Activated CD8-positive, alpha-beta memory T cell treated with anti-CD3 and anti-CD28 coated beads, Interleukin-2, amount 50 U/mL, for 4 hours (primary cell): ENCODE measurements around the gene SPDYE3.
"Not testable (repeated sequence)": the region's sequence is repeated elsewhere in the genome, so short reads cannot be mapped to it uniquely, and the experiment has no call there.

Source experiments
- DNase-seq: peaks from one replicate; pipeline ENCODE4 v3.0.0-alpha.2; 2020

SPDYE3 gene

DNA sequence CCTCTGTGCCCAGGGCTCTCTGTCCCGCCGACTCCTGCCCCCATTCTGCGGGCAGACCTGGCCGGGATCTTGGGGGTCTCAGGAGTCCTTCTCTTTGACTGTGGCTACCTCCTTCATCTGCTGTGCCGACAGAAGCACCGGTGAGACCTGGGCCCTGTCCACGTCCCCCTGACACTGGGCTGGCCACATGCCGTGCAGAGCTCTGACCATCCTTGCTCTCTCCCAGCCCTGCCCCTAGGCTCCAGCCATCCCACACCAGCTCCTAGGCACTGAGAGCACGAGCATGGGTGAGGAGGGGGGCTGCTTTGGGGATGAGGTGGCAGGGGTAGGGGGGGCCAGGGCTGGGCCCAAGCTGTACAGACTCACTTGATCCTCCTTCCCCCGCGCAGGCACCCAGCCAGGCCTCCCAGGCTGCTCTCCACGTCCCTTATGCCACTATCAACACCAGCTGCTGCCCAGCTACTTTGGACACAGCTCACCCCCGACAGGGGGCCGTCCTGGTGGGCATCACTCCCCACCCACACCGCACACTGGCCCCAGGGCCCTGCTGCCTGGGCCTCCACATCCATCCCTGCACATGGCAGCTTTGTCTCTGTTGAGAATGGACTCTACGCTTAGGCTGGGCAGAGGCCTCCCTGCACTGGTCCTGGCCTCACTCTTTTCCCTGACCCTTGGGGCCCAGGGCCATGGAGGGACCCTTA, 45.6 kb downstream of the SPDYE3 start:
- no peak for DNase-seq

- peak; percentile 64 for DNase-seq
Observed at GRCh38 chr7:100353685-100354330, 46.3 kb downstream of the SPDYE3 start.

DNA sequence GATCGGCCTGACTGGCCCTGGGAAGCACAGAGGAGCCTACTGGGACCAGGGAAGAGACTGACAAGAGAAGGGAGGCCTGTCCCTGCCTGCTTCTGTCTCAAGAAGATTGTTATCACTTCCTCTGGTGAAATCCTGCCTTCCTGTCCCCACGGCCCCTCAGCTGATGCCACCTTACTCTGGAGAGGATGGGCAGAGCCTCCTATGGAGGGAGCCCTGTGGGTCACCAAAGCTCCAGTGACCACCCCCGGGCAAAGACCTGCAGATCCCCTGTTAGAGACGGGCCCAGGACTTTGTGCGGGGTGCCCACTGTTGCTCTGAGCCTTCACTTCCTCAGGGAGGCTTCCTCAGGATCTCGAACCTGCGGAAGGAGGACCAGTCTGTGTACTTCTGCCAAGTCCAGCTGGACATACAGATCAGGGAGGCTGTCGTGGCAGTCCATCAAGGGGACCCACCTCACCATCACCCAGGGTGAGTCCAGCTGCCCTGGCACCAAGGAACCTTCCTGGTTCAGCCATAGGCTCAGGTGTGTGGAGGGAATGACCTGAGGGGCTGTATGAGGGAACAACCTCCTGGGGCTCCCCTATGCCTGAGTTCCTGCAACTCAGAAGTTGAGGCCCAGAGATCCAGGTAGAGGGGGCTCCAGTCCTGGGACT, 49.0 kb downstream of the SPDYE3 start:
- no peak for DNase-seq

GRCh38 chr7:100357131-100357561, 49.6 kb downstream of the SPDYE3 start:
- no peak for DNase-seq

GRCh38 chr7:100358027-100358856, 50.7 kb downstream of the SPDYE3 start, which contains the start of gene PILRB:
TSS of gene PILRB (plus strand) at chr7:100358117. CDS start at chr7:100358303, 186 bp downstream.
- no peak for DNase-seq

- no peak for DNase-seq
Observed at GRCh38 chr7:100358857-100359212, 51.3 kb downstream of the SPDYE3 start.

GRCh38 chr7:100360135-100360854, 52.8 kb downstream of the SPDYE3 start:
- no peak for DNase-seq

DNA sequence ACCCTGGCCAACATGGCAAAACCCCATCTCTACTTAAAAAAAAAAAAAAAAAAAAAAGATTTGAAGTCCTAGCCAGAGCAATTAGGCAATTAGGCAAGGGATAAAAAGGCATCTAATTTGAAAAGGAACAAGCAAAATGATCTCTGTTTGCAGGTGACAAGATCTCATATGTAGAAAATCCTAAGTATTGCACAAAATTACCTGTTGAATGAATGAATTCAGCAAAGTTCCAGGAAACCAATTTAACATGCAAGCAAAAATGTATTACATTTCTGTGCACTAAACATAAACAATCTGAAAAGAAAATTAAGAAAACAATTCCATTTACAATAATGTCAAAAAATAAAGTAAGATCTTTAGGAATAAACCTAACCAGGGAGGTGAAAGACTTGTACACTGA, 55.6 kb downstream of the SPDYE3 start:
- no peak for DNase-seq

DNA sequence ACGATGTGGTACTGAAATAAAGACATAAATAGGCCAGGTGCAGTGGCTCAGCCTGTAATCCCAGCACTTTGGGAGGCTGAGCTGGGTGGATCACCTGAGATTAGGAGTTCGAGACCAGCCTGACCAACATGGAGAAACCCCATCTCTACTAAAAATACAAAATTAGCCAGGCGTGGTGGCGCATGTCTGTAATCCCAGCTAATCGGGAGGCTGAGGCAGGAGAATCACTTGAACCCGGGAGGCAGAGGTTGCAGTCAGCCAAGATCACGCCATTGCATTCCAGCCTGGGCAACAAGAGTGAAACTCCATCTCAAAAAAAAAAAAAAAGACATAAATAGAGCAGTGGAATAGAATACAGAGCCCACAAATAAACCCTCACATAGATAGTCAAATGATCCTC, 56.3 kb downstream of the SPDYE3 start:
- not testable (repeated sequence) for DNase-seq

DNA sequence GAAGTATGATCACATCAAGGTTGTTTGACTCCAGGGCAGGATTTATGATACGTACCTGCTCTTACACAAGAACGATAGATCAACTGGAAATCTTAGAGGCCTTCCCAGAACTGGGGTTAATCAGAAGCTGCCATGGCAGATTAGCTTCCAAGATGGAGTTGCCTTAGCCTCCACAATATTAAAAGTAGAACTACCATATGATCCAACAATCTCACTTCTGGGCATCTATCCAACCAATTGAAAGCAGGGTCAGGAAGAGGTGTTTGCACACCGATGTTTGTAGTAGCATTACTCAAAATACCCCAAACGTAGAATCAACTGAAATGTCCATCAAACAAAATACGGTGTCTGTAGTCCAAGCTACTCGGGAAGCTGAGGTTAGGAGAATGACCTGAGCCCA, 57.0 kb downstream of the SPDYE3 start:
- DNase-seq = no peak

DNA sequence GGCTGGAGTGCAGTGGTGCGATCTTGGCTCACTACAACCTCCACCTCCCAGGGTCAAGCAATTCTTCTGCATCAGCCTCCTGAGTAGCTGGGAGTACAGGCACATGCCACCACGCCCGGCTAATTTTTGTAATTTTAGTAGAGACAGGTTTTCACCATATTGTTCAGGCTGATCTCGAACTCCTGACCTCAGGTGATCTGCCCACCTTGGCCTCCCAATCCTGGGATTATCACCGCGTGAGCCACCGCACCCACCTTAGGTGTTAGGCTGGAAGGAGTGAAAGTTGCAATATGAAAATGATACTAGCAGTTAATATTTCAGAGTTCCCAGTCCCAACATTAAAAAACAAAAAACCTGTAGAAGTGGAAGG, 58.5 kb downstream of the SPDYE3 start:
- DNase-seq = not testable (repeated sequence)

- DNase-seq = peak; percentile 44
Observed at GRCh38 chr7:100366411-100367250, 59.1 kb downstream of the SPDYE3 start.

DNA sequence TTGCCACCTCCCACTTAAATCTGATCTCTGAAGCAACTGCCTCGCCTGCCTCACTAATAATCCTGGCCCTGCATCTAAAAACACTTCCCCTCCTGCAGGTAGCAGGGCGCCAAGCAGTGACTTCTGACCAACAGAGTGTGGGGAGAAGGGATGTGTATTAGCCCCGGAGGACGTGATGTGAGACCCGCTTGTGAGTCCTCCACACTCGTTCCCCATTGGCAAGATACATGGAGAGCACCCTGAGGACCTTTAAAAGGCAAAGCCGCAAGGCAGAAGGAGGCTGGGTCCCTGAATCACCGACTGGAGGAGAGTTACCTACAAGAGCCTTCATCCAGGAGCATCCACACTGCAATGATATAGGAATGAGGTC, 59.7 kb downstream of the SPDYE3 start:
- no peak for DNase-seq

DNA sequence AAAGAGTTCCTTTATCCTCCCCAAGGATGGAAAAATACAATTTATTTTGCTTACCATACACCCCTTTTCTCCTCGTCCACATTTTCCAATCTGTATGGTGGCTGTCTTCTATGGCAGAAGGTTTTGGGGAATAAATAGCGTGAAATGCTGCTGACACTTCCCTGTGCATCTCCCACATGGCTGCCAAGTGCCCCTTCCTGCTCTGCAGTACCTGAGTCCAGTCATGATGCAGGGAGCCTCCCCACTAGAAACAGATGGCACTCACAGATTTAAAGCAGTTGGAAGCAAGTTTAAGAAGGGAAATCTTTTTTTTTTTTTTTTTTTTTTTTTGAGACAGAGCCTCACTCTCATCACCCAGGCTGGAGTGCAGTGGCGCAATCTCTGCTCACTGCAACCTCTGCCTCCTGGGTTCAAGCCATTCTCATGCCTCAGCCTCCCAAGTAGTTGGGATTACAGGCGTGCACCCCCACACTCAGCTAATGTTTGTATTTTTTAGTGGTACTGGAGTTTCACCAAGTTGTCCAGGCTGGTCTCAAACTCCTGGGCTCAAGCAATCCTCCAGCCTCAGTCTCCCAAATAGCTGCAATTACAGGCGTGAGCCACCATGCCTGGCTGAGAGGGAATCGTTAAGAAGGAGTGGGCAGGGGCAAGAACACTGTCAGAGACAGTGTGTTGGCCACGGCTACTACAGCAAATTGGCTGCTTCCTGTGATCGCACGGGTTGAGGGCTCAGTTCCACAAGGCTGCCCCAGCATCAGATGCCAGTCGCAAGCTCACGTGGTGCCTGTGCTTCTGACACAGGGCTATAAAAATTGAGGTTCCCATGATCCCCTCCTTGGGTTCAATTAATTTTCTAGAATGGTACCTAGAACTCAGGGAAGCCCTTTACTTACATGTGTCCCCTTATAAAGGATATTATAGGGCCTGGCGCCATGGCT, 60.4 kb downstream of the SPDYE3 start:
- DNase-seq = no peak

DNA sequence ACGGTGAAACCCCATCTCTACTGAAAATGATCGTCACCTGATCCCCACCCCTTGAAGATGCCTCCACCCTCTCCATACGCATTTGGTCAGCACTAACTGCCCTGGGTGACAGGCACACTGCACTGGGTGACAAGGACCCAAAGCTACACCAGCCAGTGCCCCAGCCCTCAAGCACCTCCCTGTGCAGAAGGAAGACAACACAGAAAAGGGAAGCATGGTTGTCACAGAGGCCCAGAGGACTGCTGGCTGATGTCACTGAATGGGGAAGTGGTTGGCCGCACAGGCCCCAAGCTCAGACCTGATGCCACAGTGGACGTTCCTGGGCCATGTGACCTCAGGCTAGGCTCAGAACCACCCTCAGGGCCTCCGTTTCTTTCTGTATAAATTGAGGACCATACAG, 61.6 kb downstream of the SPDYE3 start:
- no peak for DNase-seq

DNA sequence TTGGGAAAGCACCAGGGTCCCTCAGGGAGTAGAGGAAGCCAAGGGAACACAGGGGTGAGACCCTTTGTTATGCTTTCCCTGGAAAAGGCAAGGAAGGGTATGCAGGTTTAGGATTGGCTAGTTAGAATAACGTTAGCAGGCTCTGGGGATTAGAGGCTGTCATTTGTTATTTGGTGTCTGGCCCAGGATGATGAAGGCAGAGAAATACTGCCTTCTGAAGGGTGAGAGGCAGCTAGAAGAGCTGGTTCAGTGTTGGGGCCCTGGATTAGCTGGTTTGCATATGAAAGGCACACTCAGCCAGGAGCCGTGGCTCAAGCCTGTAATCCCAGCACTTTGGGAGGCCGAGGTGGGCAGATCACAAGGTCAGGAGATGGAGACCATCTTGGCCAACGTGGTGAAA, 62.8 kb downstream of the SPDYE3 start:
- DNase-seq = no peak

DNA sequence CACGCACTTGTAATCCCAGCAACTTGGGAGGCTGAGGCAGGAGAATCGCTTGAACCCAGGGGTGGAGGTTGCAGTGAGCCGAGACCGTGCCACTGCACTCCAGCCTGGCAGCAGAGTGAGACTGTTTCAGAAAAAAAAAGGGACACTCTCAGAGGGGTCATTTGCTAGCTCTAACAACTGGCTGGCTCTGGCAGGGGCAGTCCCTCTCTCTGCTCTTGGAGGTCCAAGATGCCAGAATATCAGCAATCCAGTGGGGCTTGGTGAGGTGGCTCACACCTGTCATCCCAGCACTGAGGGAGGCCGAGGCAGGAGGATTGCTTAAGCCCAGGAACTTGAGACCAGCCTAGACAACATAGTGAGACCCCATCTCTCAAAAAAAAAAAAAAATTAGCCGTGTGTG, 63.2 kb downstream of the SPDYE3 start:
- DNase-seq = no peak

DNA sequence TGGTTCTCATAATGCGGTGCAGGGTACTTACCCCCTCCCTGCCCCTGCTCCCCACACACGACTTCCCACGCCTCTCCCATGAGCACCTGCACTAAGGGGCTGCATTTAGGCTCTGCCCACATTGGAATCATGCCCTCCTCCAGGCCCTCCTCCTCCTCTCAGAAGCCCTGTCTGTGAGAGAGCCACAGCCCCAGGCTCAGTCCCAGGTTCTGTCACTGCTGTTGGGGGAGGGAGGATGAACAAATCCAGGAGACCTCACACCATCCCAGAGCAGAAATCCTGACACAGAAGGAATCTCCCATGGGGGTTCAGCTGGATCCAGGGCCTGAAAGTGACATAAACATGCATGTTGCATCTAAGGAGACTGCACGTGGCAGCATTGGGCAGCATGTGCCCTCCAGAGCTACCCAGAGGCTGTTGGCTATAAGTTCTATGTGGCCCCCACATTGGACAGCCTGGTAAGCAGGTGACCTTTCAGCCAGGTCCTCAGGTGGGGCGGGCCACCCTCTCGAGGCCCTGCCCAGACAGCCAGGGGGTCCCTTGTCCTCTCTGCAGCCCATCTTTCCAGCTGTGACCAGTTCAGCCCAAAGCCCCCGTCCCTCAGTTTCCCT, 64.2 kb downstream of the SPDYE3 start:
- DNase-seq = no peak
